SIG-M5 (cell line): Measurements from ENCODE around the gene KCTD16.

Experiments
- DNase-seq: peaks from one replicate; lab custom pipeline; 2025; lab: John Stamatoyannopoulos, UW

KCTD16 gene

DNA sequence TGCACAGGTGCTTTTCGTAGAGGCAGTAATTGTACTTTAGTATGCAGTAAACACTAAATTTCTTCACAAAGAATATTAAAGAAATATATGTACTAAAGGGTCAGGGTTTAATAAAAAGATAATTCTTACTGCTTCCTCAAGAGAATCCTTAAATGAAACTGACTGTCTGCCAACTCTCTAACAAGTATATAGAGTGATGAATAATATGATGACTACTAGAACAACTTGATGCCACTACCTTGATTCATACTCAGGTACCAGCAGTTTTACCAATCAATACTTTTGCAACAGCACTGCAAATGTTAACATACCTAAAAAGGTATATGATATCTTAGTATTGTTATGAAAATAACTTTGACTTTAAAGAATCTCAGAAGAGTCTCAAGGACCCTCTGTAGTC is 4.0 kb upstream of the KCTD16 start:
- DNase-seq: no peak

GRCh38 chr5:144167998-144168397 is 2.7 kb upstream of the KCTD16 start:
- DNase-seq: no peak

- DNase-seq: no peak
Observed at GRCh38 chr5:144169904-144170275, 783 bp upstream of the KCTD16 start.

DNA sequence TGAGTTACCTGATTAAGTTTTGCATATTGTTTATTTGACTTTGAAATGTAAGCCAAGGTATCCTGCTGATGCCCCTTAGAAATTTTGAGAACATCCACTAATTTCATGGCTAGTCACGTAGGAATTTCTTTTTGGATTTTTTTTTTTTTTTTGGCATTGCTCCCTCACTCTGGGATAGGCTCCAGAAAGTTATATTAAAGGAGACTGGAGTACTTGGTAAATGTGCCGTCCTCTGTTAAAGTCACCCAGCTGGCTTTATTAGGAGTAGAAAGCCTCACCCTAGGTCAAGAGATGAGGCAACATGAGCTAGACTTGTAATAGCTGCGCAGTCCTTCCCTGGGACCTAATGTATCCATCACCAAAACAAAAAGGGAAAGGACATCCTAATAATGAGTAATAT is 3.1 kb downstream of the KCTD16 start:
- DNase-seq: no peak

- no peak for DNase-seq
Observed at GRCh38 chr5:144177548-144177947, 6.9 kb downstream of the KCTD16 start.

- DNase-seq: no peak
Observed at GRCh38 chr5:144179226-144179625, 8.6 kb downstream of the KCTD16 start.

GRCh38 chr5:144183254-144183889 is 12.7 kb downstream of the KCTD16 start:
- no peak for DNase-seq

- DNase-seq: peak; percentile 18
Observed at GRCh38 chr5:144187699-144188294, 17.1 kb downstream of the KCTD16 start.

DNA sequence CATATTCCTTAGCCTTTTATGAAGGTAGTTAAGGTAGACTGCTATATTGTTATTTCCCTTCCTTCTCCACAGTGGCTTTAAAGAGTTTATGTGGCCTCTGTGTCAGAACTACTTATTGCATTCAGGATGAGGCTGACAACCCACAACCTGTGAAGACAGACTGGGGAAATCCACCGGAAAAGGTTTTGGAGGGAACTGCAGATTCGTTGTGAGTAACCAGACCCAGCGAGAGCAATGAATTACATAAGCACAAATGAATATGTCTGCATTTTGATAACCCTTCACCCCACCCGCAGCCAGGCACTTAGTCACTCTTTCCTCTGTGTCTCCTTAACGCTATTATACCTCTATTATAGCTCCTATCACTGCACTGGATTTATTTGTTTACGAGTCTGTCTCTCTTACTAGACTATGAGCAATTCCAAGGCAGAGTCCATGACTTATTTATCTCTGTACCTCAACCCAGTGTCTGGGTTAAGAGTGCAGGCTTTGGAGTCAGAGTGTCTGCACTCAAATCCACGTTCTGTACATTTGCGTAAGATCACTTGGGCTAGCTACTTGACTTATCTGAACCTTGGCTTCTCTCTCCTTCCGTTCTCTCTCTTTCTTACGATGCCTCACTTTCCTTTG is 19.2 kb downstream of the KCTD16 start:
- peak; percentile 64 for DNase-seq

DNA sequence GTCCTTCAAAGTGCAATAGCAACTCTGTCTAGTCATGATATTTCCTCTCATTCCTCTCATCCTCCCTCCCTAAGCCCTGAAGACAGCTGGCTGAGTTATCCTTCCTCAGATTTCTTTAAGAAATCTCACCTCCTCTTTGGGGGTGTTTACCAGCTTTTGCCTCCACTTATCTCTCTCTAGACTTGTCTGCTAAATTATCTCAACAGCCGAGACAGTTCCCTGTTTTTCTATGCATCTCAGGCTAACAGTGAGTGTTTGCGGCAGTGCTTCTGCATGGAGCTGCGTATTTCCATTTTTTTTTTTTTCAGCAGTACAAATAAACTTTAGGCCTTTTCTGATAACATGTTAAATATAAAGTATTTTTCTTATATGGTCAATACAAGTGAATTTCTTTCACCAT is 20.9 kb downstream of the KCTD16 start:
- no peak for DNase-seq

- DNase-seq: peak; percentile 21
Observed at GRCh38 chr5:144191998-144192397, 21.3 kb downstream of the KCTD16 start.

DNA sequence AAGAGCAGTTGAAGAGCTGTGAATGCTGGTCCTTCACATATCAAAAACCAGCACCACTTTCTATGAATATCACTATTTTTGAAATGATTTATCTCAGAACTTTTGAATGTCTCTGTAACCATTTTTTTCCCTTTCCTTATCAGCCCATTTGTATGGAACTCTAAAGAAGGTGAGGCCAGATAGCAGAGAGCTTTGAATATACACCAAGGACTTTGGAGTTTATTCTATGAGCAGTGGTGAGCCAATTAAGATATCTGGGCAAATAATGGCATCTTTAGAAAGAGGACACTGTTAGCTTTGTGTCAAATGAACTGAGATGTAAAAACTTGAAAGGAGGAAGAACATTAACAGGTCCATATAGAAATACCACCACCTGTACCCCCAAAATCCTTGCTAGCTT is 22.0 kb downstream of the KCTD16 start:
- no peak for DNase-seq

DNA sequence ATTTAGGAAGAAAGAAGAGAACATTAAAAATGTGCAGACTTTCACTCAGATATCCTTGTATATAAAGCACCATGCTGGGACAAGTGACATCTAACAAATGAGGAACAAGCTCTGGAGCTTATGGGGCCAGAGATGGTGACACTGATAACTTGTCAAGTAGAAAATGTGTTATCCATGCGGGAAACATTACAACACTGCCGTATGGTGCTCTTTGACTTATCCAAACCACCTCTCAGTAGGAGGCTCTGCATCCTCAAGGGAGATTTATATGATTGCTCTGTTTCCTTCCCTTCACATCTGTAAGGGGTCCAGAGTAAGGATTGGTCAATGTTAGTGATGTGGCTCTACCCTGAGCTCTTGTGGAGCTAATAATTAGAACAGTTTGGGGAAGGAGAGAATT is 23.5 kb downstream of the KCTD16 start:
- DNase-seq: no peak

DNA sequence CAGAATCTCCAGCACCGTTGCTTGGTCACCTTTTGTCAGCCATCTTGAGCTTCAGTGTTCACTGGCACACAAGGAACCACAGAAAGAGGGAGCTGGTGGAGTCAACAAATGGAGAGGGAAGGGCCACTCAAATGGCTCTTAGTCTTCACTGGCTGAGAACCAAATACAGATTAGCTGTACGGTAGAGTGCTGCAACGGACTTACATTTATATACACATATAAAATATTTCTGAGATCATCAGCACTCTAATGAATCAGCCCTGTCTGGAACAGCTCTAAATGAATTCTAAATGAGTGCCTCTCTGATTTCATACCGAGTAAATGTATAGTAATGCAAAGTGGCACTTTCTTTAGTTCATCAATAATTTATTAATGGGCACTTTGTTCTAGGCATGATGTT is 24.8 kb downstream of the KCTD16 start:
- no peak for DNase-seq

GRCh38 chr5:144196612-144197011 is 25.9 kb downstream of the KCTD16 start:
- DNase-seq: no peak

DNA sequence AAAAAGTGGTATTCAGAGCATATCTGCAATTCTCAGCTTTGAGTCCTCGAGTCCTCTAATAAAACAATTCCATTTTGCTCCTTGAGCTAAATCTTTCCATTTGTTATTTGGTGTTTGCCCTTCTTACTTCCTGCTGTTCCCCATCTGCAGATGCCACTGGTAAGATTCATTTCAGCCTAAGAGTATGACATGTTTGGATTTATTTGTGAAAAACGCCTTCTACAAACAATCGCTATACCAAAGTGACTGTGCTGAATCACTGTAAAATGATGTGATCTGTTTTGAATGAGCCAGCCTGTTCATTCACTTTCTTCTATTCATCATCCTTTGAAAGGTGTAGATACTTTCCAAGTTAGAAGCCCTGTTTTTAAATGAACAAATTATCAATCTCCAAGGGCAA is 27.7 kb downstream of the KCTD16 start:
- no peak for DNase-seq

DNA sequence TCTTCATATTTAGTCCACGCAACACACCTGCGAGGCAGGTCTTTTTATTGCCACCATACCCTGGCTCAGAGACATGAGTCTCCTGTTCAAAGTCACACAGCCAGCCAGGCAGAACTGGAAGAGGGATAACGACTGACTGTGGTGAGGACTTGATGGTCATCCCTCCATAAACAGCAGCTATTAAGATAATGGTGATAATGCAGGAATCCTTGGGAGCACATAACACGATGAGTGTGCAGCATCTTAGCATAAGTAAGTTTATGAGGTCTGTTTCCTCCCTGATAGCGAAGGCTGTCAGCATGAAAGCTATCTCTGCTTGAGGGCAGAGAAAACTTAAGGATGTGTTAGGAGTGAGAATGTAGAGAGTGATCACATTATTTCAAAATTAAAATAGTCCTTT is 30.9 kb downstream of the KCTD16 start:
- no peak for DNase-seq

- DNase-seq: no peak
Observed at GRCh38 chr5:144202072-144202471, 31.4 kb downstream of the KCTD16 start.

DNA sequence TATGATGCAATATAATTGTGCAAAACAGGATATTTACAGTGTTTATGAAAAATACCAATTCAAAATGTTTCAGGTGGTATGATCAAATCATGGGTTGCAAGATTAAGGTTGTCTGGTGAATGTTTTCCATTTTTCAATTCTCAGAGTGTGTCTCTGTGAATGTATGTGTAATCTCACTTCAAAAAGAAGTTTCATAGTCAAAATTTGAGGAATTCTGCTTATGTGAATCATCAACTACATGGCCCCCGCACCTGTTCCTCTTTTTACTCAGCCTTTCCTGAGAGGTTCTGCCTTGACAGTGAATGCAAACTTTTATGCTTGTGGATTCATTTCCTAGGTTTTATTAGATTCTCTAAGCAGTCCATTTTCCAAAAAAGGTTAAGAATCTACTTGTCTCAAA is 32.1 kb downstream of the KCTD16 start:
- DNase-seq: no peak

DNA sequence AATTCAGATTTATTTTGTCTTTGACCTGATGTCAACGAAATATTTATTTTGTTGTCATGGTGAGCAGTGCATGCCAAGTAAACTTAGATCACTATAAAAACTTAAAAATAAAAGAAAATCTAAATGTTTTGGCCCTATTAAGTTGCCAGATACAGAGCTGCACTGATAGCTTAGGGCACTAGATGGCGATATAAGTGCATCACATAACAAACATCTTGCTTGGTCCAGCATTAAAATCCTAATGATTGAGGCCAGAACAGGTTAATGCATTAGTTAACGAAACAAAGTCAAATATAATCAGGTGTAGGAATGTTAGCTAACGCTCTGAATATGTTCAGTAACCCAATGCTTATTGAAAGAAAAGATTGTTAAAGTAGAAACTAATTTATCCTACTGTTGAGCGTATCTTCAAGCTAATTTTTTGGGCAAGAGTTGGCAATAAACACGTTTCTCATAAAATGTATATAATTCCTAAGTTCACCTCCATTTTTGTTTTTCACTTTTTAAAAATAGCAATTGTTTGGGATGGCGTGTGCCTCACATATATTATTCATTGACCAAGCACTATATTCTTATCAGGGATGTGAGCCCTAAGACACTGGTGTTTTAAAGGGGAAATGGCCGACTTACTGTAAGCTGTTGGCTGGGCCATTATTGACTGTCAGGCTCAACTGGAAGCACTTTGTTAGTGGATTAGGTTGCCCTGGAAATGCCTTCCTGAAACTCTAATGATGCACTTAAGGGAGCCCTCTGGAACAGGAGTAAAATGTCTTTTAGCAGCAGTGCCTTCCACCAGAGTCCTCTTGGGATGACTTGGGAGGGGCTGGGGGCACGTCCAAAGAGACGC is 33.3 kb downstream of the KCTD16 start:
- no peak for DNase-seq

GRCh38 chr5:144205141-144205551 is 34.5 kb downstream of the KCTD16 start:
- no peak for DNase-seq

DNA sequence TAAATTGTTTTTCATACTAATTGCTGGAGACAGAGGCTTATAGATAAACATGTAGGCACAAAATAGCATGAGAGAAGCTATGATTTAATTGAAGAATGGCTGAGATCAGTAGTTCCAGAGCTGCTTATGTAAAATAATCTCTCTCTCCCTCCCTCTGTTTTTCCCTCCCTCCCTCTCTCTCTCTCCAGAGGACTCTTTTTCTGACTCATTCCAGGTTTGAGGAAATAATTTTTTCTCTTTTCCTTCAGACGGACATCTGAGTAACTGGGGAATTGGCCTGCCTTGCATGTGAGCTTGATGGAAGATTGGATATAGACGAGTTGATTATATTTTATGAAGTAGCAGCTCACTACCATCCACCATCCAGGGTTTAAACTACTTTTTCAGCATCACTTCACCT is 35.5 kb downstream of the KCTD16 start:
- DNase-seq: no peak

- no peak for DNase-seq
Observed at GRCh38 chr5:144207875-144208444, 37.3 kb downstream of the KCTD16 start.
